ENCODE data around the gene PRR14.

DNA sequence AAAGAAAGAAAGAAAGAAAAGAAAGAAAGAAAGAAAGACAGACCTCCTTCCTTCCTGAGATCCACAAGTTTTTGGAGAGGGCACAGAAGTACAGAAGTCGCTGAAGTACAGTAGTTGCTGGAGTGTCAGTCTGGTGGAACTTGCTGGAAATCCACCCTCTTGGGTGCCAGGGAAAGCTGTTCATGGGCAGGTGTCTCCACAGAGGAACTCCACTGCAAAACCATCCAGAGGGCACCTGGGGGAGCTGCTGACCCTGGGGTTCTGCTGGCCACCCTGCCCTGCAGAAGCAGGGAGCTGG is 3.5 kb upstream of the PRR14 start:
- no peak for TF ChIP-seq POLR2A (IDR thresholded peaks at IDR 0.05)
- TF ChIP-seq, protein P1, sequence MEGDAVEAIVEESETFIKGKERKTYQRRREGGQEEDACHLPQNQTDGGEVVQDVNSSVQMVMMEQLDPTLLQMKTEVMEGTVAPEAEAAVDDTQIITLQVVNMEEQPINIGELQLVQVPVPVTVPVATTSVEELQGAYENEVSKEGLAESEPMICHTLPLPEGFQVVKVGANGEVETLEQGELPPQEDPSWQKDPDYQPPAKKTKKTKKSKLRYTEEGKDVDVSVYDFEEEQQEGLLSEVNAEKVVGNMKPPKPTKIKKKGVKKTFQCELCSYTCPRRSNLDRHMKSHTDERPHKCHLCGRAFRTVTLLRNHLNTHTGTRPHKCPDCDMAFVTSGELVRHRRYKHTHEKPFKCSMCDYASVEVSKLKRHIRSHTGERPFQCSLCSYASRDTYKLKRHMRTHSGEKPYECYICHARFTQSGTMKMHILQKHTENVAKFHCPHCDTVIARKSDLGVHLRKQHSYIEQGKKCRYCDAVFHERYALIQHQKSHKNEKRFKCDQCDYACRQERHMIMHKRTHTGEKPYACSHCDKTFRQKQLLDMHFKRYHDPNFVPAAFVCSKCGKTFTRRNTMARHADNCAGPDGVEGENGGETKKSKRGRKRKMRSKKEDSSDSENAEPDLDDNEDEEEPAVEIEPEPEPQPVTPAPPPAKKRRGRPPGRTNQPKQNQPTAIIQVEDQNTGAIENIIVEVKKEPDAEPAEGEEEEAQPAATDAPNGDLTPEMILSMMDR (IDR thresholded peaks at IDR 0.05), result no peak
- TF ChIP-seq POLR2AphosphoS5 (IDR thresholded peaks at IDR 0.05), result no peak
- no peak for TF ChIP-seq EP300 (IDR thresholded peaks at IDR 0.05)

Data from sigmoid colon (tissue), 4 donors.